SK-N-DZ (cell line): Measurements from ENCODE around the gene TLN1. TPM values are rescaled to one million over a fixed set of nuclear protein-coding genes. Genes with fewer than 3 reads are reported as not detected.

Source experiments
- DNase-seq: peaks from one replicate; pipeline ENCODE4 v3.0.0-alpha.2; 2015; ENCODE audit warnings: low spot score
- polyA plus RNA-seq, 2 experiments: library from polyadenylated mRNA; depleted of rRNA; stranded (reverse); fragments of >200 nt; gene quantifications; 2 replicates each; pipeline ENCODE4 v1.2.3, GENCODE V29; 2014

Gene TLN1
- polyA plus RNA-seq (2014; cell fraction: cytosol; rRNA removed): 43.1 and 44.7 TPM in 2 replicates
- 48.0 and 63.3 TPM in 2 replicates for polyA plus RNA-seq (2014; cell fraction: nucleus; rRNA removed)

- DNase-seq: peak; percentile 98
Observed at GRCh38 chr9:35732185-35732799, at the start of gene TLN1, which contains the start of gene CREB3. Gene TLN1 (minus strand): TSS chr9:35732195. CDS start chr9:35725694, 6,501 bp downstream. Gene CREB3 (plus strand): TSS chr9:35732666. CDS start chr9:35732773, 107 bp downstream.

- no peak for DNase-seq
Observed at GRCh38 chr9:35781066-35781465, 49.1 kb upstream of the TLN1 start.

GRCh38 chr9:35778496-35778895 lies 46.5 kb upstream of the TLN1 start:
- no peak for DNase-seq

GRCh38 chr9:35776018-35776417 lies 44.0 kb upstream of the TLN1 start:
- no peak for DNase-seq

GRCh38 chr9:35774907-35775635 lies 43.1 kb upstream of the TLN1 start:
- DNase-seq: no peak

- DNase-seq: no peak
Observed at GRCh38 chr9:35771943-35772342, 39.9 kb upstream of the TLN1 start.

- DNase-seq: no peak
Observed at GRCh38 chr9:35771534-35771933, 39.5 kb upstream of the TLN1 start.

- no peak for DNase-seq
Observed at GRCh38 chr9:35771075-35771433, 39.1 kb upstream of the TLN1 start.

- no peak for DNase-seq
Observed at GRCh38 chr9:35769763-35770162, 37.8 kb upstream of the TLN1 start.

GRCh38 chr9:35767458-35767857 lies 35.5 kb upstream of the TLN1 start:
- no peak for DNase-seq

- no peak for DNase-seq
Observed at GRCh38 chr9:35766997-35767396, 35.0 kb upstream of the TLN1 start.

GRCh38 chr9:35763803-35764202 lies 31.8 kb upstream of the TLN1 start:
- no peak for DNase-seq

- no peak for DNase-seq
Observed at GRCh38 chr9:35763181-35763580, 31.2 kb upstream of the TLN1 start.

GRCh38 chr9:35760651-35761050 lies 28.7 kb upstream of the TLN1 start:
- DNase-seq: no peak

- DNase-seq: no peak
Observed at GRCh38 chr9:35759795-35760194, 27.8 kb upstream of the TLN1 start.

- DNase-seq: no peak
Observed at GRCh38 chr9:35758475-35759050, 26.6 kb upstream of the TLN1 start.

GRCh38 chr9:35757892-35758275 lies 25.9 kb upstream of the TLN1 start:
- no peak for DNase-seq

- DNase-seq: peak; percentile 65
Observed at GRCh38 chr9:35757226-35757891, 25.4 kb upstream of the TLN1 start.

- peak; percentile 78 for DNase-seq
Observed at GRCh38 chr9:35756275-35757225, 24.6 kb upstream of the TLN1 start.

- DNase-seq: no peak
Observed at GRCh38 chr9:35755071-35755470, 23.1 kb upstream of the TLN1 start.

- no peak for DNase-seq
Observed at GRCh38 chr9:35754264-35754663, 22.3 kb upstream of the TLN1 start, which contains the start of gene MSMP. Gene MSMP (minus strand): TSS chr9:35754276. CDS start chr9:35754129, 147 bp downstream.
